Stimulated activated CD8-positive, alpha-beta memory T cell treated with anti-CD3 and anti-CD28 coated beads, Interleukin-15, amount 100 ng/mL, for 1 hour (primary cell): ENCODE results near the gene REXO4.
A peak's percentile ranks its signal among the peaks of the same experiment; 100 is the strongest.
"Not testable (repeated sequence)": the region's sequence is repeated elsewhere in the genome, so short reads cannot be mapped to it uniquely, and the experiment has no call there.

ENCODE experiments used
- DNase-seq: peaks from one replicate; pipeline ENCODE4 v3.0.0-alpha.2; 2020; ENCODE audit warnings: low read depth

REXO4 gene

GRCh38 chr9:133386338-133386737, 31.5 kb downstream of the REXO4 start:
- DNase-seq, result no peak

GRCh38 chr9:133385452-133385851, 32.4 kb downstream of the REXO4 start:
- DNase-seq, result no peak

- no peak for DNase-seq
Measured at GRCh38 chr9:133384736-133385321, 33.0 kb downstream of the REXO4 start.

- no peak for DNase-seq
Measured at GRCh38 chr9:133383438-133383837, 34.4 kb downstream of the REXO4 start.

- no peak for DNase-seq
Measured at GRCh38 chr9:133382507-133383141, 35.2 kb downstream of the REXO4 start.

- DNase-seq, result no peak
Measured at GRCh38 chr9:133380734-133381133, 37.1 kb downstream of the REXO4 start.

GRCh38 chr9:133379153-133380086, 38.4 kb downstream of the REXO4 start:
- DNase-seq, result no peak

- no peak for DNase-seq
Measured at GRCh38 chr9:133378408-133378962, 39.3 kb downstream of the REXO4 start.

GRCh38 chr9:133377721-133378216, 40.0 kb downstream of the REXO4 start:
- DNase-seq, result no peak

- not testable (repeated sequence) for DNase-seq
Measured at GRCh38 chr9:133377280-133377679, 40.5 kb downstream of the REXO4 start.

GRCh38 chr9:133375724-133376654, 41.8 kb downstream of the REXO4 start, which contains the start of the genes STKLD1 and SURF4:
TSS of gene STKLD1 (plus strand) at chr9:133376366. CDS start at chr9:133376474, 108 bp downstream.
TSS of gene SURF4 (minus strand) at chr9:133376060. CDS start at chr9:133375969, 91 bp downstream.
- DNase-seq, result peak; percentile 90

GRCh38 chr9:133375116-133375723, 42.6 kb downstream of the REXO4 start:
- DNase-seq, result no peak

GRCh38 chr9:133374612-133375115, 43.1 kb downstream of the REXO4 start:
- no peak for DNase-seq

- no peak for DNase-seq
Measured at GRCh38 chr9:133372144-133372543, 45.7 kb downstream of the REXO4 start.

- peak; percentile 35 for DNase-seq
Measured at GRCh38 chr9:133371261-133371711, 46.5 kb downstream of the REXO4 start.

- DNase-seq, result no peak
Measured at GRCh38 chr9:133370685-133371084, 47.1 kb downstream of the REXO4 start.

- no peak for DNase-seq
Measured at GRCh38 chr9:133369933-133370332, 47.9 kb downstream of the REXO4 start.

GRCh38 chr9:133369422-133369821, 48.4 kb downstream of the REXO4 start:
- DNase-seq, result no peak

- DNase-seq, result no peak
Measured at GRCh38 chr9:133368249-133368881, 49.4 kb downstream of the REXO4 start.

- no peak for DNase-seq
Measured at GRCh38 chr9:133367778-133368177, 50.0 kb downstream of the REXO4 start.
